ENCODE measurements around the gene KDELR1. TPM values are rescaled to one million over a fixed set of nuclear protein-coding genes. Genes with fewer than 3 reads are reported as not detected.

Gene KDELR1
- total and polyA plus RNA-seq, 2 of the 13 experiments (the other 11 are each of a cell fraction or from before 2014, with no cell fraction given) = 134 to 185 TPM

GRCh38 chr19:48332662-48333466 lies 58.5 kb downstream of the KDELR1 start:
- no TSS peak for BruUV-seq (replicated peaks)
- peaks cover 17% of the 10 kb centered on the region for H3K4me1 ChIP-seq (ENCODE audit: insufficient read depth, low read length)
- 4% methylated on average over 19 of the region's 25 CpGs for WGBS (ENCODE audit: low lambda C conversion rate)
- H3K27ac ChIP-seq (ENCODE audit: extremely low read length, insufficient read depth, low read length) = peak overlapping the region; percentile 59
- H3K27me3 ChIP-seq (ENCODE audit: control insufficient read depth in 1 of 2, insufficient read depth in 2 of 2, low read length in 2 of 2) = no peaks in the 10 kb centered on the region
- in situ Hi-C loops (cut with HindIII; ENCODE audit: extremely low pct_ligation_motif_present, low pct_unique_long_range_greater_than_20kb) = no loop called here
- H3K36me3 ChIP-seq (replicated peaks in 1 of 2; ENCODE audit: control insufficient read depth in 1 of 2, insufficient read depth in 2 of 2, low read length in 2 of 2) = no peaks in the 10 kb centered on the region
- H3K9me3 ChIP-seq (ENCODE audit: low read length) = peaks cover 6% of the 10 kb centered on the region; the same call in 1 of the 2 replicates
- peak overlapping the region; percentile 52 to 76 (median 56) for H3K4me3 ChIP-seq (replicated peaks in 1 of 3; ENCODE audit: insufficient read depth in 1 of 3, low read depth in 2 of 3, low read length in 3 of 3)
- H2AFZ ChIP-seq (ENCODE audit: low read length) = no peak overlapping the region
- no peaks in the 10 kb centered on the region for H3K79me2 ChIP-seq (ENCODE audit: insufficient read depth, low read length)
- ATAC-seq = peak; percentile 93
- ChIA-PET POLR2A (interaction anchor here (0.5 to 2.2 kb wide), 10 partner anchors 9 to 305 kb away, joined by 3 to 10 read pairs (median 4); partner anchors contain the start of genes KDELR1, RPL18, SPHK2 and SYNGR4), CTCF (ENCODE audit: low intra/inter-chr PET ratio, low total read pairs) (interaction anchor here (1.1 kb wide), 1 partner anchor 113 kb away, joined by 3 read pairs; the partner anchor contains the start of gene GRWD1)
- intact Hi-C loops (cut with micrococcal nuclease; ENCODE audit: unreplicated experiment) = no loop called here
- H3K9ac ChIP-seq (ENCODE audit: insufficient read depth, low read depth, low read length) = peak overlapping the region; percentile 71; the same call in 1 of the 2 replicates
- H4K20me1 ChIP-seq (ENCODE audit: insufficient read depth, low read length) = no peaks in the 10 kb centered on the region
- peak; percentile 93 for DNase-seq (ENCODE audit: low spot score)
- FAIRE-seq = peak; percentile 98
- peak overlapping the region; percentile 94 for H3K4me2 ChIP-seq (ENCODE audit: low read depth, low read length)
- TF ChIP-seq PBX2 (CRISPR knock-in tag; IDR thresholded peaks at IDR 0.05) = peak; percentile 73
- peak; percentile 56 for TF ChIP-seq ZFX (CRISPR knock-in tag; IDR thresholded peaks at IDR 0.05; ENCODE audit: low read depth)
- peak; percentile 23; the same call in 1 of the 3 replicates for TF ChIP-seq MXI1 (IDR thresholded peaks at IDR 0.05; ENCODE audit: borderline replicate concordance, low read depth, low read length)
- no peak for TF ChIP-seq ZNF264 (CRISPR knock-in tag; IDR thresholded peaks at IDR 0.05)
- no peak for TF ChIP-seq SP1 (IDR thresholded peaks at IDR 0.05)
- TF ChIP-seq SP1 (CRISPR knock-in tag; IDR thresholded peaks at IDR 0.05) = peak; percentile 16; the same call in 1 of the 2 replicates
- TF ChIP-seq ZNF687 (CRISPR knock-in tag; IDR thresholded peaks at IDR 0.05) = peak; percentile 59
- no peak for TF ChIP-seq ZNF550 (CRISPR knock-in tag; IDR thresholded peaks at IDR 0.05; ENCODE audit: borderline replicate concordance)
- TF ChIP-seq MEIS1 (CRISPR knock-in tag; IDR thresholded peaks at IDR 0.05; ENCODE audit: borderline replicate concordance) = 0 out of 2 replicates have a peak, but pooled peaks have one; percentile 40
- peak; percentile 50; the same call in 1 of the 2 replicates for TF ChIP-seq THRA (CRISPR knock-in tag; IDR thresholded peaks at IDR 0.05; ENCODE audit: borderline replicate concordance)
- TF ChIP-seq MIER3 (CRISPR knock-in tag; IDR thresholded peaks at IDR 0.05; ENCODE audit: borderline replicate concordance) = 0 out of 2 replicates have a peak, but pooled peaks have one; percentile 34
- TF ChIP-seq HDAC1 (CRISPR knock-in tag; IDR thresholded peaks at IDR 0.05) = 0 out of 2 replicates have a peak, but pooled peaks have one; percentile 33
- TF ChIP-seq POLR2AphosphoS5 (IDR thresholded peaks at IDR 0.05; ENCODE audit: low read depth, low read length) = 0 out of 2 replicates have a peak, but pooled peaks have one; percentile 16
- TF ChIP-seq ZFP36 (IDR thresholded peaks at IDR 0.05; ENCODE audit: borderline replicate concordance, low read depth, low read length, partially characterized antibody) = no peak
- peak; percentile 85 for TF ChIP-seq NFYC (CRISPR knock-in tag; IDR thresholded peaks at IDR 0.05)
- peak; percentile 49; the same call in 1 of the 2 replicates for TF ChIP-seq KDM2A (CRISPR knock-in tag; IDR thresholded peaks at IDR 0.05; ENCODE audit: borderline replicate concordance, low read depth)
- TF ChIP-seq ZNF607 (CRISPR knock-in tag; IDR thresholded peaks at IDR 0.05; ENCODE audit: borderline replicate concordance) = peak; percentile 61; the same call in 1 of the 2 replicates

Data from HepG2 (cell line).